ENCODE results near the gene RPE65.
"Not testable (repeated sequence)": the region's sequence is repeated elsewhere in the genome, so short reads cannot be mapped to it uniquely, and the experiment has no call there.

Gene RPE65

DNA sequence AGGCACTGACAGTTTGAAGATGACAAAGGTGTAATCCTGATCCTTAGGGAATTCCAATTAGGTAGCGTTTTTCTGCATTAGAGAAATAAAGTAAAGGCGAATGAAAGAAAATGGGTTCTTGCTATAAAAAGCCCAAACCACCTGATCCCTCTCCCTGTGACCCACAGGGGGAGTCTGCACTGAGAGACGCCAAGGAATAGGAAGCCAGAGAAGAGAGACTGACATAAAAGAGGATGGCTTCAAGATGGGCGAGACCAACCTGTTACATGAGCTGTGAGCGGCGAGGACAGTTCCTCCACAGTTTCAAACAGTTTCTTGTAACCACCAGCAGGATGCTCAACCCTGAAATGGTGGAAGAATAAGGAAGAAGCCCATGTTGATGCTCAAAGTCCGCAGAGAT is 1.4 kb downstream of the RPE65 start:
- no peak for DNase-seq

DNA sequence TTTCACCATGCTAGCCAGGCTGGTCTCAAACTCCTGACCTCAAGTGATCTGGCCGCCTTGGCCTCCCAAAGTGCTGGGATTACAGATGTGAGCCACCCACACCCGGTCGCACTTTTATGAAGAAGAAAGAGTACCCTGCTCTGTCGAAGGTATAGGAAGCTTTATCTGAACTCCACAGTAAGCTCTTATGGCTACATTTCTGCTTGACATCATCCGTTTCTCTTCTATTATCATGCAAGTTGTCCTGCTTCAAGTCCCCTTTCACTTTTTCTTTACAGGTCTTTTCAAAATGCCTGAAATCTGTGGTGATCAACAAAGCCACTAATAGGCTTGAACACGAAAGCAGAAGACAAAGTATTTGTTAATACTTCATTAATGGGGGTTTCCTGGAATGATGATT is 4.0 kb downstream of the RPE65 start:
- DNase-seq, result no peak

DNA sequence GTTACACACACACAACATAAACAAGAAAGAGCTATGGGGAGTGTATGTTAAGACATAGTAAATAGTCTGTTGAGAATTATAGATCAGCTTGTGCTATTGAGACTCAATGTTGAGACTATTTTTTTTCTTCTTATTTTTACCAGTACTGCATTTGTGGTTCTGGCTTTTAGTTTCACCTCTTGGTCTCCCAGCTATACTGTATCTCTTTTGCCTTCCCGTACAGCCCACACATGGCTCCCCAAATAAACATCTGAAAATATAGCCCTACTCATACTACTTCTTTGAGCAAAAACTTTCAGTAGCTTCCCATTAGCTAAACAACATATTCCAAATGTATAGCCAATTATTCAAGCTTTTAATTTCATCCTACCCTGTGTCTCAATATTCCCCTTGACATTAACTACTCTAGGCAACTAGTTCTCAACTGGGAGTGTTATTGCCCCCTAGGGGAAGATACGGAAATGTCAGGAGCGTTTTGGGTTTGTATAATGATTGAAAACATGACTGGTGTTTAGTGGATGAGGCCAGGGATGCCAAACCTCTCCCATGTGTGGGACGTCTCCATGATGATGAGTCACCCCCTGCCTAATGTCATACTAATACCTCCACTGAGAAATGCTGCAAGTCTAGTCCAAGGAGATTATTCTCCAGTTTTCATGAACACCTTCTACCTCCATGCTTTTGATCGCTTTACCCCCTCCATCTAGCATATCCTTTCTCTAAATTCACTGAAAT is 6.8 kb downstream of the RPE65 start:
- peak; percentile 14 for DNase-seq

DNA sequence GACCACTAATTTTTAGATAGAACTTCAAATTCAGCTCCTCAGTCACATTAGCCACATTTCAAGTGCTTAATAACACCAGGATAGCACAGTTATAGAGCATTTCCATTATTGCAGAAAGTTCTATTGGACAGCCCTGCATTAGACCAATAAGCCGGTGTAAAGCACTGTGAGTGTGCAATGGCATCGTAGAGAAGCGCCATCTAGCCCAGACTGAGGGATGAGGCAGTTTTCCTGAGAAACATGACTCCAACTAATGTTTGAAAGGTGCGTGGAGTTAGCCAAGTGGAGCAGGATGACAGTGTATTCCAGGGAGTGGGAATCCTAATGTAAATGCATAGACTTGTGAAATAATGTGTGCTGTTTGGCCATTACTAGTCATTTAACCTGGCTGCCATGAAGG is 7.7 kb downstream of the RPE65 start:
- no peak for DNase-seq

DNA sequence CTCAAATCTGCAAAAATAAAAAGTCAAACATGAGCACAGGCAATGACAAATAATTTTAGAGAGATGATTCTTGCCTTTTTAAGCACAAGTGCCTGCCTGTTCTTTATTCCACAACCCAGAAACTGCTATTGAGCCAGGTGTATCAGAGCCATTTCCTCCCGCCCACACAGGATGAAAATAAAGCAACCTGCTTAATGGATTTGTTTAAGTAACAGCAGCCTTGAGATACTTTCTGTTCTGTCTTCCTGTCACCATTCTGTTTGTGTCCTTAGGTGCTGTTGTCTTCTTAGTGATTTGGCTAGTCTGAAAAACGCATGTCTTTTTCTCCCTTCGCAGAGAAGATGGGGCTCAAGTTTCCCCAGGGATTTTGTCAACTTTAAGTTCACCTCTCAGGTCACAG is 11.4 kb downstream of the RPE65 start:
- no peak for DNase-seq

DNA sequence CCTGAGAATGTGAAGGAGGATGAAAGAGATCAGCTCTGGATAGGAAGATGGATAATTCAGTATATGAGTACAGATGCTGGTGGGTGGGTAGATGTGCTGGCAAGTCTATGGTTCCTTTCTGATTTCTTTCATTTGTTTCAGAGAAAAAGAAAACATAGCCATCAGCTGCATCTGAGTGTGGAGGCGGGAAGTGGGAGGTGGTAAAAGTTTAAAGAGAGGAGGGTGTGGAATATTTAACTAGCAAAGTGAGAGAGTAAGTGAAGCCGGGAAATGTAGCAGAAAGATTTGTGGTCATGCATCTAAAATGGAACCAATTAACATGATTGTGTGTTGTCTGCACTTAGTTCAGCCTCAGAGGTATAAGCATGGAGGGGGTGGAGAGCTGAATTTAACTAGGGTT is 16.4 kb downstream of the RPE65 start:
- no peak for DNase-seq

DNA sequence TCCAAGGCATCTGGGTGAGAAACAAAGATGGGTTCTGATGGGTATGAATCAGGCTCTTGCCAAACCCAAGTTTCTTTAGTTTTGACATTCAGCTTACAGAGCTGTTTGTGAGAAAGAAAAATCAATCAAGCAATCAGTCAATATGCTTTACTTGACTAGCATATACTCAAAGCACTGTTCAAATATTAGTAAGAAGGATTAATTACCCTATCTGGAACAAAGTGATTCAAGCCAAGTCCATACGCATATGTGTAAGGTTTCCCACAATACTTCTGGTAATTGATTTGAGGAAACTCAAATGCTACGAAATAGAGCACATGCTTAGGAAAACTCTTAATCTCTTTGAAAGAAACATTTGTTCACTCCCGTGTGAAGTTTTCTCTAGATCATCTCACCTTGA is 18.7 kb downstream of the RPE65 start:
- no peak for DNase-seq

DNA sequence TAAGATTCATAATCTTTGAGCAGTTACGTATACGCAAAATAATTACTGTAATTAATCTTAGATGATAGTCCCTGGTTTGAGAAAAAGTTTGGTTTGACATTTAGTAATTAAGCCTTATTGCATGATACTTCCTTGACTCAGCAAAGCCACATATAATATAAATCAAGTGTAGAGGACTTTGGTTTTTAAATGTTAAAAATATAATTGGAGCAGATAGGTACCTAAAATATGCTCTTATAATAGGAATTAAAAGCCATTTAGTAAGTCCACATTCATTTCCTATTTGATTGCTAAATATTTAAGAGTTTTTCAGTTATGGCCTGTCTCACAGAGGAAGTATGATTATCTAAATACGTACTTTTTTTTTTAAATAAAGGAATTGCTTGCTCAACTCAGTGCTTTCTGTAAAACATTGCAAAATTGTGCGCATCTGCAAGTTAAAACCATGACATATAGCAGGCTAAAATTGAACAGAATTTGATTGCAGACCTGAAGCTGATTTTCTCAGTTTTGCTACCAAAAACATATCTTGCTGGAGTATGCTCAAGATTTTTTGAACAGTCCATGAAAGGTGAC is 20.4 kb downstream of the RPE65 start:
- no peak for DNase-seq

DNA sequence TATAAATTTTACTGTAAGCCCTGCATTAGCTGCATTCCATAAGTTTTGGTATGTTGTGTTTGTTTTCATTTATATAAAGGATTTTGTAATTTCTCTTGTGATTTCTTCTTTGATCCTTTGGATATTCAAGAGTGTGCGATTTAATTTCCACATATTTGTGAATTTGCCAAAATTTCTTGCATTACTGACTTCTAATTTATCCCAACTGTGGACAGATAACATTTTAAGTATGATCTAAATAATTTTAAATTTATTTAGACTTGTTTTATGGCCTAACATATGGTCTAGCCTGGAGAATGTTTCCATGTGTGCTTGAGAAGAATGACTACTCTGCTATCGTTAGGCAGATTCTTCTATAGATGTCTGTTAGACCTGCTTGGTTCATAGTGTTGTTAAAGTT is 23.2 kb downstream of the RPE65 start:
- no peak for DNase-seq

DNA sequence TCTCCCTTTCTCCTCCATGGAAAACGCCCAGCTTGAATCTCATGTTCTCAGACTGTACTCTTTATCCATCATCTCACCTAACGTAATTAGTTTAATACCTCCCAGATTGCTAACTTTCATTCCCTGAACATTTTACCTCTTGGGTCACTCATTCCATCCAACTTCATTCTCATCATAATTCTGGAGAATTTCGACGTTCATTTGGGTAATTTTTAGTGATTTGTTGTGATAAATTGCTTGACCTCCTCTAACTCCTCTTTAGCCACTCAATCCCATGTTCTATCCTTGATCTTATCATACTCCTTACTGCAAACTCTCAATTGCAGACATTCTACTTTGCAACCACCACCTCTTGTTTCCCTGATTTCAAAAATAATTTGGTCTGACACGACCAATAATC is 28.4 kb downstream of the RPE65 start:
- no peak for DNase-seq

DNA sequence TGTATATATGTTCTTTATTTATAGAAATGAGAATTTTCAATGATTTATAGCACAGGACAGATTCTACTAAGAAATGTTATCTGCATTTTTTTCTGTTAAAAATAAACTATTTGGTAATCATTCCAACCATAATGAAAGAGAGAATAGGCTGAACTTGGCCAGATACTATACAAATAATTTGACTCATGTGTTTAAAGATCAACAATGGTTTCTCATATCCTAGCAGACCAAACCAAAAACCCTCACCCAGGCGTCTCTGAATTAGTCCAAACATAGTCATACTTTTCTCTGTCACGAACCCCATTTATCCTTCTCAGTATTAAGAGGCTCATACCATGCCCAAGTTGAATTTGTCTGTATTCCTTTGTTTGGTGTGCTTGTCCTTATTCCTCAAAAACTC is 40.3 kb downstream of the RPE65 start:
- DNase-seq, result no peak

DNA sequence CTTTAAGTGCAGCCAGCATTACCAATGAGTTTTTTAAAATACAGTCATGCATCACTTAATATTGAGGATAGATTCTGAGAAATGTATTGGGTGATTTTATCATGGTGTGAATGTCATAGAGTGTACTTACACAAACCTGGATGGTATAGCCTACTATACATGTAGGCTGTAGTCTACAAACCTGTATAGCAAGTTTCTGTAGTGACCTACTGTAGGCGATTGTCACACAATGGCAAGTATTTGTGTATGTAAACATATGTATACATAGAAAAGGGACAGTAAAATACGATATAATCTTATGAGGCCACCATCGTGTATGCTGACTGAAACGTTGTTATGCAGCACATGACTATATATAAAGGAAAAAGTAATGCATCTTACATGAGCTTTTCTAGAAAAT is 48.2 kb downstream of the RPE65 start:
- no peak for DNase-seq

DNA sequence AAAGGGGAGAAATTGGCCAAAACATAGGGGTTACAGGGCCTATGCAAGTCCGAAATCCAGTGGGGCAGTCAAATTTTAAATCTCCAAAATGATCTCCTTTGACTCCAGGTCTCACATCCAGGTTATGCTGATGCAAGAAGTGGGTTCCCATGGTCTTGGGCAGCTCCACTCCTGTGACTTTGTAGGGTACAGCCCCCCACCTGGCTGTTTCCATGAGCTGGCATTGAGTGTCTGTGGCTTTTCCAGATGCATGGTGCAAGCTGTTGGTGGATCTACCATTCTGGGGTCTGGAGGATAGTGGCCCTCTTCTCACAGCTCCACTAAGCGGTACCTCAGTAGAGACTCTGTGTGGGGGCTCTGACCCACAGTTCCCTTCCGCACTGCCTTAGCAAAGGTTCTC is 54.2 kb downstream of the RPE65 start:
- DNase-seq, result not testable (repeated sequence)

DNA sequence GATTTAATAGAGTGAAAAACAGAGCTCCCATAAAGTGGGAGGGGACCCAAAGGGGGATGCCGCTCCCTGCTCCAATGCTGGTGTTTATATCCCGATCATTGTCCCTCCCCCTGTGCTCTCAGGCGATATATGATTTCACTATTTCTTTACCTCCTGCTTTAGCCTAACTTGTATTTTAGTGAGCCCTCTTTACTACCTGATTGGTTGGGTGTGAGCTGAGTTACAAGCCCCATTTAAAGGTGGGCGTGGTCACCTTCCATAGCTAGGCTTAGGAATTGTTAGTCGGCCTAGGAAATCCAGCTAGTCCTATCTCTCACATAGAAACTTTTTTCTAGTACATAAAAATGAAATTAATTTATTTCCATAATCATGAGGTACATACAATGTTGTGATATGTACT is 57.3 kb downstream of the RPE65 start:
- DNase-seq, result not testable (repeated sequence)

DNA sequence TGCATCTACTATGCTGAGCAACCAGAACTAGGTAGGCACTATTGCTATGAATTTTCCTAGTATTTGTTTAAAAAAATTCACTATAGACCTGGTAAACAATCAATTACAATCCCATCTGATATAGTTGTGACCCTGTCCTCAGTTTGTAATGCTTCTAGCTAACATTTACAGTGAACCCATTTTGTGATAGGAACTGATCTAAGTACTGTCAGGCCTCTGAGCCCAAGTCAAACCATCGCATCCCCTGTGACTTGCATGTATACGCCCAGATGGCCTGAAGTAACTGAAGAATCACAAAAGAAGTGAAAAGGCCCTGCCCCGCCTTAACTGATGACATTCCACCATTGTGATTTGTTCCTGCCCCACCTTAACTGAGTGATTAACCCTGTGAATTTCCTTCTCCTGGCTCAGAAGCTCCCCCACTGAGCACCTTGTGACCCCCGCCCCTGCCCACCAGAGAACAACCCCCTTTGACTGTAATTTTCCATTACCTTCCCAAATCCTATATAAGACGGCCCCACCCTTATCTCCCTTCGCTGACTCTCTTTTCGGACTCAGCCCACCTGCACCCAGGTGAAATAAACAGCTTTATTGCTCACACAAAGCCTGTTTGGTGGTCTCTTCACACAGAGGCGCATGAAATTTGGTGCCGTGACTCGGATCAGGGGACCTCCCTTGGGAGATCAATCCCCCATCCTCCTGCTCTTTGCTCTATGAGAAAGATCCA is 63.8 kb downstream of the RPE65 start:
- not testable (repeated sequence) for DNase-seq

DNA sequence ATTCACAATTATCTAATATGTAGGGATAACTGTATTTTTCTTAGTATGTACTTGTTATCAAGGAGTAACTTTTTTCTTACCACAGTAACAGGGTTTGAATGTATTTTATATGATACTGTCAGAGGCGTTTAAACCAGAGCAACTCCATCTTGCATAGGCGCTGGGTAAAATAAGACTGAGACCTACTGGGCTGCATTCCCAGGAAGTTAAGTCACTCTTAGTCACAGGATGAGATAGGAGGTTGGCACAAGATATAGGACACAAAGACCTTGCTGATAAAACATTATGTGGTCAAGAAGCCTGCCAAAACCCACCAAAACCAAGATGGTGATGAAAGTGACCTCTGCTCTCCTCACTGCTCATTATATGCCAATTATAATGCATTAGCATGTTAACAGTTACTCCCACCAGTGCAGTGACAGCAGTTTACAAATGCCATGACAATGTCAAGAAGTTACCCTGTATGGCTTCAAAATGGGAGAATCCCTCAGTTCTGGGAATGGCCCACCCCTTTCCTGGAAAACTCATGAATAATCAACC is 64.8 kb downstream of the RPE65 start:
- DNase-seq, result no peak

DNA sequence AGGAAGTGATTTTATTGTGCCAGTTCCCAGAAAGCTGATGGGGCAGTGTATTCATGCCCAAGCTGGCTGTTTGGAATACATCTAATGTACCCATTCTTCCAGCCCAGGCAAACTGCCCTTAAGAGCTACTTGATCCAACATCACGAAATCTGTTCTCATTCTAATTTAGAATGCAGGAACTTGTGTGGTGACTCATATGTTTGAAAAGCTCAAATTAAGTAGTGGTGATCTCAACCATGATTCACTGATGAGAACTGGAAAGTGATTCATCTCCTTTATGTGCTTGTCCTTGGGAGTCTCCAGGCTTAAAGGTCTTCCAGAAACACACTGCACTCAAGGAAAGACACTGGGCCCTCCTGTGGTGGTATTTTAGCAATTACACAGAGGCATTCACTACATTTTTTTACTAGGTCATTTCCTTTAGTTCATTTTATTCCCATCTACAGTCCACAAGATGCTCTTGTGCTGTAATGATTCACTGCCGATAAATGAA is 65.4 kb downstream of the RPE65 start:
- DNase-seq, result no peak

DNA sequence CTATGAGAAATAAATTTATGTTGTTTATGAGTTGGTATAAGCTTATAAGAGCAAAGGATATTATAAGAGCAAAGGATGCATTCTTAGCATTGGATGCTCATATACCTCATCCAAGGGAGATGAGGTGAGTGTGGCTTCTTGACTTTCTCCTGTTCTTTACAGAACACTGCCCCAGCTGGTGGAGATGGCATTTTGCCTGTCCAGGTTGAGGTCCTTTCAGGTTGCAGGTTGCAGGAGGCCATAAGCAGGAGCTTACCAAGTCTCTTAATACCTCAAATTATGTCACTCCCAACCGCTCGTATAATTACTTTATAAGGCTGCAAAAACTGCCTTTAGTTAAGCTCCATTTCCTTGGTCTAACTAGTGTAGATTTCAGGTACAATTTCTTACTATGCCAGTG is 66.7 kb downstream of the RPE65 start:
- no peak for DNase-seq

DNA sequence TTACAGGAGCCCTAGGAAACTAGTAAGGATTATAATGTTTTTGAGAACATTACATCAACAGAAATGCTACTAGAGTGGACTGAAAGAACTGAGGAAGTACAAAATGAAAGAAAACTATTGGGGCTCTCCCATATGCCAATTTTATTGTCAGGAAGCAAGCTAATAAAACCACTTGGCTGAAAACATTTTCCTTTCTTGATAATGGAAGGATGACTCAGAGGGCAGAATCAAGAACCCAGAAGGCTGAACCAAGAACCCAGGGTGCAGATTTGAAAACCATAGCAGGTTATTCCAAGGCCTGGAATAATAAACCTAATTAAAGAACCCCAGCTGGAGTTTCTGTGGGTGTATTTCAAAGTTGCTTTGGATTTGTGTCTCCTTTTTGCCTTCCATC is 70.7 kb downstream of the RPE65 start:
- no peak for DNase-seq

Measured in RPMI8226 (cell line).